Activated naive CD4-positive, alpha-beta T cell treated with anti-CD3 and anti-CD28 coated beads for 36 hours (primary cell): ENCODE results near the gene ATP6V1F. TPM values are rescaled to one million over a fixed set of nuclear protein-coding genes. Genes with fewer than 3 reads are reported as not detected.
"Not testable (repeated sequence)": the region's sequence is repeated elsewhere in the genome, so short reads cannot be mapped to it uniquely, and the experiment has no call there.

Experiments
- CTCF ChIA-PET: fragments of 350-600 bp; sonication (Branson Sonifier 250); formaldehyde crosslinking; loops from one replicate; lab custom pipeline; 2021; ENCODE audit warnings: antibody characterized with exemption; lab: Charles Lee
- DNase-seq: peaks from one replicate; pipeline ENCODE4 v3.0.0-alpha.2; 2020
- H3K27ac Mint-ChIP-seq: one replicate; pipeline ENCODE4 v1.8.0; 2021; ENCODE audit warnings: mild to moderate bottlenecking, mixed read lengths
- H3K27me3 Mint-ChIP-seq: one replicate; pipeline ENCODE4 v1.8.0; 2021; ENCODE audit warnings: low read depth, mixed read lengths
- H3K36me3 Mint-ChIP-seq: one replicate; pipeline ENCODE4 v1.8.0; 2021; ENCODE audit warnings: low read depth, mixed read lengths
- H3K4me1 Mint-ChIP-seq: one replicate; pipeline ENCODE4 v1.8.0; 2021; ENCODE audit warnings: low read depth, mixed read lengths
- H3K4me3 Mint-ChIP-seq: one replicate; pipeline ENCODE4 v1.8.0; 2021; ENCODE audit warnings: mild to moderate bottlenecking, moderate library complexity, mixed read lengths
- H3K9me3 Mint-ChIP-seq: one replicate; pipeline ENCODE4 v1.8.0; 2021; ENCODE audit warnings: mixed read lengths
- intact Hi-C: fragments of 100-400 bp; cut with micrococcal nuclease; formaldehyde crosslinking; loops from one replicate; pipeline ENCODE4 v1.15.1; 2023
- total RNA-seq, 2 experiments: library from RNA; stranded (reverse); gene quantifications; one replicate each; pipeline ENCODE4 v1.2.3, GENCODE V29; 2021

The ATP6V1F gene
- total RNA-seq, 2 experiments from 2014 or later: 129 to 142 TPM

- no peak overlapping the region for H3K4me3 Mint-ChIP-seq
- intact Hi-C loops: no loop called here
- no peak for DNase-seq
- peaks cover 32% of the 10 kb centered on the region for H3K27me3 Mint-ChIP-seq
- no peaks in the 10 kb centered on the region for H3K4me1 Mint-ChIP-seq
- no peaks in the 10 kb centered on the region for H3K9me3 Mint-ChIP-seq
- no peaks in the 10 kb centered on the region for H3K36me3 Mint-ChIP-seq
- H3K27ac Mint-ChIP-seq: no peak overlapping the region
- CTCF ChIA-PET: interaction anchor here (0.6 to 1.0 kb wide), 3 partner anchors 103 to 377 kb away, joined by 3 read pairs; no protein-coding TSS in a partner anchor
Measured at GRCh38 chr7:128906766-128907559, 44.3 kb downstream of the ATP6V1F start.

- Mint-ChIP-seq H3K4me3 (no peak overlapping the region), H3K4me1 (no peaks in the 10 kb centered on the region), H3K36me3 (no peaks in the 10 kb centered on the region), H3K9me3 (no peaks in the 10 kb centered on the region), H3K27ac (no peak overlapping the region), H3K27me3 (peaks cover 37% of the 10 kb centered on the region)
- DNase-seq: no peak
- CTCF ChIA-PET: interaction anchor here (1.1 to 1.6 kb wide), 2 partner anchors 177 to 183 kb away, joined by 3 to 9 read pairs; no protein-coding TSS in a partner anchor
- intact Hi-C loops: no loop called here
Measured at GRCh38 chr7:128908750-128909624, 46.3 kb downstream of the ATP6V1F start.

GRCh38 chr7:128909625-128910568 lies 47.2 kb downstream of the ATP6V1F start:
- Mint-ChIP-seq H3K36me3 (no peaks in the 10 kb centered on the region), H3K27me3 (peaks cover 45% of the 10 kb centered on the region), H3K9me3 (no peaks in the 10 kb centered on the region), H3K4me3 (no peak overlapping the region), H3K27ac (no peak overlapping the region), H3K4me1 (peaks cover 5% of the 10 kb centered on the region)
- intact Hi-C loops: no loop called here
- no peak for DNase-seq
- CTCF ChIA-PET: interaction anchor here (0.8 kb wide), 1 partner anchor 182 kb away, joined by 4 read pairs; no protein-coding TSS in a partner anchor

GRCh38 chr7:128910569-128910945 lies 47.9 kb downstream of the ATP6V1F start, which contains the start of gene KCP:
Gene KCP (minus strand): TSS chr7:128910709. CDS start chr7:128910676, 33 bp downstream.
- H3K4me3 Mint-ChIP-seq: no peak within 1 kb of the TSS
- peaks cover 9% of the 10 kb centered on the region for H3K4me1 Mint-ChIP-seq
- intact Hi-C loops: no loop called here
- CTCF ChIA-PET: interaction anchor here (0.8 kb wide), 1 partner anchor 181 kb away, joined by 4 read pairs; no protein-coding TSS in a partner anchor
- no peaks in the 10 kb centered on the region for H3K9me3 Mint-ChIP-seq
- H3K27ac Mint-ChIP-seq: no peak within 1 kb of the TSS
- DNase-seq: no peak
- no peaks in the 10 kb centered on the region for H3K36me3 Mint-ChIP-seq
- peaks cover 49% of the 10 kb centered on the region for H3K27me3 Mint-ChIP-seq

- CTCF ChIA-PET: interaction anchor here (0.7 to 1.6 kb wide), 3 partner anchors 28 to 180 kb away, joined by 3 to 7 read pairs (median 4); partner anchors contain the start of gene CALU
- Mint-ChIP-seq H3K27me3 (peaks cover 52% of the 10 kb centered on the region), H3K4me1 (peaks cover 10% of the 10 kb centered on the region), H3K4me3 (no peak overlapping the region), H3K9me3 (no peaks in the 10 kb centered on the region), H3K36me3 (no peaks in the 10 kb centered on the region), H3K27ac (no peak overlapping the region)
- no peak for DNase-seq
- intact Hi-C loops: no loop called here
Measured at GRCh38 chr7:128911423-128912031, 48.9 kb downstream of the ATP6V1F start.

GRCh38 chr7:128912281-128912680 lies 49.6 kb downstream of the ATP6V1F start:
- Mint-ChIP-seq H3K27me3 (peaks cover 59% of the 10 kb centered on the region), H3K4me3 (no peak overlapping the region), H3K36me3 (no peaks in the 10 kb centered on the region), H3K4me1 (peaks cover 10% of the 10 kb centered on the region), H3K27ac (no peak overlapping the region), H3K9me3 (no peaks in the 10 kb centered on the region)
- no peak for DNase-seq
- intact Hi-C loops: no loop called here
- CTCF ChIA-PET: interaction anchor here (0.7 to 1.6 kb wide), 2 partner anchors 29 to 173 kb away, joined by 3 to 7 read pairs; partner anchors contain the start of gene CALU

GRCh38 chr7:128912709-128913495 lies 50.2 kb downstream of the ATP6V1F start:
- H3K27ac Mint-ChIP-seq, H3K4me3 Mint-ChIP-seq, intact Hi-C loops, H3K4me1 Mint-ChIP-seq, H3K36me3 Mint-ChIP-seq, H3K9me3 Mint-ChIP-seq, CTCF ChIA-PET, DNase-seq: not testable (repeated sequence)
- H3K27me3 Mint-ChIP-seq: peaks cover 54% of the 10 kb centered on the region

- Mint-ChIP-seq H3K27ac (no peak overlapping the region), H3K4me3 (no peak overlapping the region), H3K4me1 (peaks cover 10% of the 10 kb centered on the region), H3K27me3 (peaks cover 58% of the 10 kb centered on the region), H3K36me3 (no peaks in the 10 kb centered on the region), H3K9me3 (no peaks in the 10 kb centered on the region)
- DNase-seq: no peak
- CTCF ChIA-PET: interaction anchor here (1.1 kb wide), 1 partner anchor 178 kb away, joined by 9 read pairs; no protein-coding TSS in a partner anchor
- intact Hi-C loops: no loop called here
Measured at GRCh38 chr7:128913870-128914565, 51.4 kb downstream of the ATP6V1F start.

- H3K27me3 Mint-ChIP-seq: peaks cover 54% of the 10 kb centered on the region
- H3K27ac Mint-ChIP-seq: no peak overlapping the region
- CTCF ChIA-PET: interaction anchor here (1.1 kb wide), 1 partner anchor 177 kb away, joined by 9 read pairs; no protein-coding TSS in a partner anchor
- H3K36me3 Mint-ChIP-seq: no peaks in the 10 kb centered on the region
- H3K9me3 Mint-ChIP-seq: no peaks in the 10 kb centered on the region
- H3K4me3 Mint-ChIP-seq: no peak overlapping the region
- H3K4me1 Mint-ChIP-seq: peaks cover 10% of the 10 kb centered on the region
- peak; percentile 47 for DNase-seq
- intact Hi-C loops: no loop called here
Measured at GRCh38 chr7:128914566-128915151, 52.0 kb downstream of the ATP6V1F start.
